Neural crest cell (in vitro differentiated cells): Measurements from ENCODE around the gene NFIA. TPM values are rescaled to one million over a fixed set of nuclear protein-coding genes. Genes with fewer than 3 reads are reported as not detected.

Source experiments
- DNase-seq: peaks from one replicate; pipeline ENCODE4 v3.0.0; 2021; ENCODE audit warnings: low read depth, mixed read lengths, low spot score
- H3K27ac Mint-ChIP-seq: one replicate; pipeline ENCODE4 v1.8.0; 2021; ENCODE audit warnings: mild to moderate bottlenecking, mixed read lengths; ENCODE audit not compliant: unreplicated experiment
- H3K27me3 Mint-ChIP-seq: 2 replicates; pipeline ENCODE4 v1.8.0; 2021; ENCODE audit warnings: low read depth, mild to moderate bottlenecking, mixed read lengths
- H3K36me3 Mint-ChIP-seq: 2 replicates; pipeline ENCODE4 v1.8.0; 2021; ENCODE audit warnings: low read depth, mild to moderate bottlenecking, mixed read lengths
- H3K4me1 Mint-ChIP-seq: 2 replicates; pipeline ENCODE4 v1.8.0; 2021; ENCODE audit warnings: mixed read lengths
- H3K4me3 Mint-ChIP-seq: one replicate; pipeline ENCODE4 v1.8.0; 2021; ENCODE audit warnings: mild to moderate bottlenecking, mixed read lengths
- H3K9me3 Mint-ChIP-seq: 2 replicates; pipeline ENCODE4 v1.8.0; 2021; ENCODE audit warnings: mixed read lengths
- total RNA-seq: library from RNA; stranded (reverse); gene quantifications from 2 replicates; pipeline ENCODE4 v1.2.1, GENCODE V29; 2021
- TF ChIP-seq, protein P1 (sequence below): fragments of 200-600 bp; sonication (generic); conservative IDR thresholded peaks from 2 replicates; pipeline ENCODE4 v1.5.0; 2021; ENCODE audit warnings: antibody characterized with exemption, mild to moderate bottlenecking

The NFIA gene
- total RNA-seq, 1 donor from 2014 or later = 3.4 TPM

DNA sequence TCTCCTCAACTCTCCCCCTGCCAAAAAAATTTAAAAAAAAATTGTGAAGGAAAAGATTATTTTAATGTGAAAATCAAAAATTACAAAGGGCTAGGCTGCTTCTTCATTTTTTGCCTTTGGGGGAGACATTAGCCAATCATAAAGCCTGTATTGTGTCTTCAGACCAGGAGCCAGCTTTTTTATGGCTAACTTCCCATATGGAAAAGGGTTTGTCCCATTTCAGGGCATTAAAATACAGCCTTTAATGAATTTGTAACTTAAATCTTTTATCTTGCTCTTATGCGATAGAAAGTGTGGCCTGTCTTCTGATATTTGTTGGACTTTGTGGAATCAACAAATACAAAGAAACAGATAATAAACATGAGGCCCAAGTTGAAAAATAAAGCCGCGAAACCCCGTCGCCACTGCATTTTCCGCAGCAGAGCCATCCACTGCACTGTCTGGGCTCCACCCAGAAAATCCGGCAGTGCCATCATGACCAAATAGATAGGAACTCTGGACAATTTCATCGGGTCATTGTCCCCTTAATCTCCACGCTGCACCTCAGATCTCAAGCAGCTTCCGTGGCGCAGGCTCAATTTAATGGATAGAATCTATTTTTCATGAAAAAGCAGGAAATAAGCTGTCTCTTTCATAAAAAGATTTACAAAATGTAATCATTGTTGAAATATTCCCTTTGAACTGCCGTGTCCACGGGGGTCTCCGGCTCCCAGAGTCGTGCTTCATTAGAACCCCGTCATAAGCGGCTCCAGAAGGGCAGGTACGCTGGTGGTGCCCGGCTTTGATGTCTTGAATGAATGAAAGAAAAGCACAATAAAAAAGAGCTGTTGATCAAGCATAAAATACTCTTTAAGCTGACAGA lies 365.0 kb downstream of the NFIA start:
- Mint-ChIP-seq H3K27ac (no peak overlapping the region), H3K4me1 (peaks cover 51% of the 10 kb centered on the region), H3K9me3 (no peaks in the 10 kb centered on the region), H3K4me3 (no peak overlapping the region), H3K36me3 (no peaks in the 10 kb centered on the region), H3K27me3 (peaks cover 64% of the 10 kb centered on the region)
- DNase-seq = no peak
- TF ChIP-seq, protein P1, sequence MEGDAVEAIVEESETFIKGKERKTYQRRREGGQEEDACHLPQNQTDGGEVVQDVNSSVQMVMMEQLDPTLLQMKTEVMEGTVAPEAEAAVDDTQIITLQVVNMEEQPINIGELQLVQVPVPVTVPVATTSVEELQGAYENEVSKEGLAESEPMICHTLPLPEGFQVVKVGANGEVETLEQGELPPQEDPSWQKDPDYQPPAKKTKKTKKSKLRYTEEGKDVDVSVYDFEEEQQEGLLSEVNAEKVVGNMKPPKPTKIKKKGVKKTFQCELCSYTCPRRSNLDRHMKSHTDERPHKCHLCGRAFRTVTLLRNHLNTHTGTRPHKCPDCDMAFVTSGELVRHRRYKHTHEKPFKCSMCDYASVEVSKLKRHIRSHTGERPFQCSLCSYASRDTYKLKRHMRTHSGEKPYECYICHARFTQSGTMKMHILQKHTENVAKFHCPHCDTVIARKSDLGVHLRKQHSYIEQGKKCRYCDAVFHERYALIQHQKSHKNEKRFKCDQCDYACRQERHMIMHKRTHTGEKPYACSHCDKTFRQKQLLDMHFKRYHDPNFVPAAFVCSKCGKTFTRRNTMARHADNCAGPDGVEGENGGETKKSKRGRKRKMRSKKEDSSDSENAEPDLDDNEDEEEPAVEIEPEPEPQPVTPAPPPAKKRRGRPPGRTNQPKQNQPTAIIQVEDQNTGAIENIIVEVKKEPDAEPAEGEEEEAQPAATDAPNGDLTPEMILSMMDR = no peak

DNA sequence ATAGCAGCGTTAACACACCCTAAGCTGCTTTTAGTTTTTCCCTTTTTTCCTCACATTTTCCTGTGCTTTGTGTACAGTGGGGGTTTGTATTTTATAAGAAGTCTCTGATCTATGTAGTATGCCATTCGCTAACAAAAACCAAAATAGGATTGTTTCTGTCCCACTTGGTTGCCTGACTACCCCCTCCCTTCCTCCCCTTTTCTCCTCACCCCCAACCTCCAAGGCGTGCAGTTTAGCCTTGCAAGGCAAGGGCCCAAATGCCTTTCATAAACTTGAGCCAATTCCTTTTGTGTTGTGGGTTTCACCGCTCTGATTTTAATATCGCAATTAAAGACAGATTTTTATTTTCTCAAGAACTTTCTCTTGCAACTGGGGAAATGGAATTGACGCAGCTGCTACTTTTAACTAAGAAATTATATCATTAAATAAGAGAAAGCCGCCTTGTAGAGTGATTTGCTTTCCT lies 365.6 kb downstream of the NFIA start:
- Mint-ChIP-seq H3K27ac (no peak overlapping the region), H3K27me3 (peaks cover 67% of the 10 kb centered on the region), H3K9me3 (no peaks in the 10 kb centered on the region), H3K4me1 (peaks cover 51% of the 10 kb centered on the region), H3K4me3 (no peak overlapping the region), H3K36me3 (no peaks in the 10 kb centered on the region)
- no peak for DNase-seq
- TF ChIP-seq, protein P1 = no peak

DNA sequence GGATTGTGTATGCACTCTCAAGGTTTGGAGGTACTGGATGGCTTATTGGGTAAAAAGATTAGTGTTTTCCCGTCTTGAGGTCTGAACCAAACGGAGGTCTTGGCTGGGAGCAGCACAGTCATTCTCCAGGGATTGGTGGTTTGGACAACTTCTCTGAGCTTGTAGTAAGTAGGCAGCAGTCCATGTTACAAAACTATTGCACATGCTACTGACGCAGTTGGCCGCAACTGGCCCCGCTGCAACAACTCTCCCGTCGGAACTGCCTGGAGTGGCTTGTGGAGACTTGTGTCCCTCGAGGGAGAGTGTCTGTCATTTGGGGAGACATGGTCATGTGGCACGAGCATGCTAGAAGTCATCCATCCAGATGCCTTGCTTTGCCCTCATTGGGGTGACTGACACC lies 366.6 kb downstream of the NFIA start:
- Mint-ChIP-seq H3K27ac (no peak overlapping the region), H3K36me3 (no peaks in the 10 kb centered on the region), H3K27me3 (peaks cover 70% of the 10 kb centered on the region), H3K9me3 (no peaks in the 10 kb centered on the region), H3K4me3 (no peak overlapping the region), H3K4me1 (peaks cover 51% of the 10 kb centered on the region)
- no peak for DNase-seq
- TF ChIP-seq, protein P1 = no peak

DNA sequence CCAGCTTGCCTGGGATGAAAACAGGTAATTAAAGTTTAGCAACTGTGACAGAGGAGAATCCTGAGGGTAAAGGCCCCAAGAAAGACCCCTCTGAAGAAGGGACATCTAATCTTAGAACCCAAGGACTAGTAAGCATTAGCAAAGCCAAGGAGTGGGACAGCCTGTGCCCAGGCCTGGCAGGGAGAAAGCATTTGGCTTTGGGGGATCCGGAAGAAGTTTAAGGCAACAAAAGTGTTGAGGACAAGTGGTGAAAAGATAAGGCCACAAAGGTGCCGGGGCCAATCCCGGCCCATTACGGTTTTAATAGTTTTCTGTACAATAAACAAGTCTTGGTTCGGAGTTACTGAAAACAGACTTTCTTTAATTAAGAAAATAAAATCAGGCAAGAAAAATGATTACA lies 367.0 kb downstream of the NFIA start:
- H3K27me3 Mint-ChIP-seq = peaks cover 69% of the 10 kb centered on the region
- H3K4me3 Mint-ChIP-seq = no peak overlapping the region
- no peak for DNase-seq
- H3K27ac Mint-ChIP-seq = no peak overlapping the region
- no peaks in the 10 kb centered on the region for H3K36me3 Mint-ChIP-seq
- TF ChIP-seq, protein P1 = no peak
- no peaks in the 10 kb centered on the region for H3K9me3 Mint-ChIP-seq
- peaks cover 47% of the 10 kb centered on the region for H3K4me1 Mint-ChIP-seq

DNA sequence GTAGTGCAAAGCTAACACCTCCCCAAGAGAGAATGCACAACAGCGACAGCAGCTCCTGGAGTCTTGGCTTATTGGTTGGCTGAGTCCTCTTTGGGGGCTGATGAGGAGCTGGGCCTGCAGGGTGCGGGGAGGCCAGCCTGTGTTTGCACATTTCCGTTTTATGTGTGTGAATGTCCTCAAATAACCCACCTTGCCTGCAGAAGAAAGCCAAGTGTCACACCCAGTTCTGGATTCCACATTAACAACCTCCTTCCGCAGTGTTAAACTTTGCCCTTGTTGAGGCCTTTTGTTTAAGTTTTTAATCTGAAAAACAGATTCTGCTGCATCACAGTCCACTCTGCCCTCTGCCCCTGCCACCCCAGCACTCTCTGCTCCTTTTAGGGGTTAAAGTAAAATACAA lies 368.1 kb downstream of the NFIA start:
- H3K27me3 Mint-ChIP-seq = peaks cover 77% of the 10 kb centered on the region
- DNase-seq = no peak
- H3K27ac Mint-ChIP-seq = no peak overlapping the region
- no peaks in the 10 kb centered on the region for H3K9me3 Mint-ChIP-seq
- TF ChIP-seq, protein P1 = no peak
- H3K36me3 Mint-ChIP-seq = no peaks in the 10 kb centered on the region
- no peak overlapping the region for H3K4me3 Mint-ChIP-seq
- H3K4me1 Mint-ChIP-seq = peaks cover 45% of the 10 kb centered on the region
